Caki2 (cell line): ENCODE results near the gene CCDC63. TPM values are rescaled to one million over a fixed set of nuclear protein-coding genes. Genes with fewer than 3 reads are reported as not detected.
"Not testable (repeated sequence)": the region's sequence is repeated elsewhere in the genome, so short reads cannot be mapped to it uniquely, and the experiment has no call there.

Experiments used
- DNase-seq: peaks from one replicate; pipeline ENCODE4 v3.0.0-alpha.2; 2015; ENCODE audit warnings: low read depth
- in situ Hi-C: cut with HindIII; loops from 2 replicates; pipeline ENCODE4 v1.10.0; 2016; ENCODE audit warnings: low sequenced_read_pairs, low pct_unique_long_range_greater_than_20kb, mixed read lengths
- total RNA-seq: library from RNA; depleted of rRNA; stranded (reverse); fragments of >200 nt; shearing (Covaris generic); gene quantifications from 2 replicates; pipeline ENCODE4 v1.2.3, GENCODE V29; 2014; ENCODE audit warnings: low replicate concordance; rRNA removed

The CCDC63 gene
- total RNA-seq, 1 experiment from 2014 or later: not detected

DNA sequence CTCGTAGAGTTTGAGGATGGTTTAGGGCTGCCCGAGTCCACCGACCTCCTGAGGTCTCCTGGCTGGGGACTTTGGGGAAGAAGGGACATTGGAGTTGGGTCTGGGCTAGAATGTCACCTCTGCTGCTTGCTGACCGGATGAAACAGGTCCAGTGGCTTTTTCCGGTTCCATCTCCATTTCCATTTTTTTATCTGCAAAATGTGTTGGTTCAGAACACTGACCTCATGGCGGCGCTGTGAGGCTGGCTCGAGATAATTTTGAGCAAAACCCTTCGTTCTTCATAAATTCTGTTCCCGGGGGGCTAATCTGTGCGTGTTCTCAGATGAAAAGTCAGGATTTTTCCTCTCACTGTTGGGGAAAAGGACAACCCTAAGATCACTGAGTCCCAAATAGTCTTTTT, 85.3 kb downstream of the CCDC63 start:
- no peak for DNase-seq
- in situ Hi-C loops: no loop called here

DNA sequence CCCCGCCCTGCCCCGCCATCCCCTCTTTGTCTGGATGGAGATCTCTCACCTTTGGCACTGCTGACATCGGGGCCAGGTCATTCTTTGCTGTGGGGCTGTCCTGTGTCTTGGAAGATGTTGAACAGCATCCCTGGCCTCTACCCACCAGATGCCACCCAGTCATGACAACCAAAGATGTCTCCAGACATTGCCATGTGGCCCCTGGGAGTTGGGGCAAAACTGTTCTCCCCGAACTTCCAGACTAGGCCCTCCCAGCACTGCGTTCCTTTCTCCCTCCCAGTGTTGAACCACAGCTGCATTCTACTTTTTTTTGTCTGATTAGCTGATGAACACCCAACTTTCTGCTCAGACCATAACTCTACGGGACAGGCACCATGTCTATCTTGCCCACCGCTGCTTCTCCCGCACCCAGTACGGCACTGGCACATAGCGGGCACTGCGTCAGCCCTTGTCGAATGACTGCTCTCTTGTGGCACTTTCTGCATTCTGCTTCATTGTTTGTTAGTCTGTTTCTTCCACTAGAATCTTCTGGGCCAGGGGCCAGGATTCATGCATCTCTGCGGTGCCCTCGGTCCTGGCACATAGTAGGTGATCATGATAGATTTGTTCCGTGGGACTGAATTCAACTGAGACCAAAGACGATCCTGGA, 86.7 kb downstream of the CCDC63 start:
- no peak for DNase-seq
- in situ Hi-C loops: no loop called here

DNA sequence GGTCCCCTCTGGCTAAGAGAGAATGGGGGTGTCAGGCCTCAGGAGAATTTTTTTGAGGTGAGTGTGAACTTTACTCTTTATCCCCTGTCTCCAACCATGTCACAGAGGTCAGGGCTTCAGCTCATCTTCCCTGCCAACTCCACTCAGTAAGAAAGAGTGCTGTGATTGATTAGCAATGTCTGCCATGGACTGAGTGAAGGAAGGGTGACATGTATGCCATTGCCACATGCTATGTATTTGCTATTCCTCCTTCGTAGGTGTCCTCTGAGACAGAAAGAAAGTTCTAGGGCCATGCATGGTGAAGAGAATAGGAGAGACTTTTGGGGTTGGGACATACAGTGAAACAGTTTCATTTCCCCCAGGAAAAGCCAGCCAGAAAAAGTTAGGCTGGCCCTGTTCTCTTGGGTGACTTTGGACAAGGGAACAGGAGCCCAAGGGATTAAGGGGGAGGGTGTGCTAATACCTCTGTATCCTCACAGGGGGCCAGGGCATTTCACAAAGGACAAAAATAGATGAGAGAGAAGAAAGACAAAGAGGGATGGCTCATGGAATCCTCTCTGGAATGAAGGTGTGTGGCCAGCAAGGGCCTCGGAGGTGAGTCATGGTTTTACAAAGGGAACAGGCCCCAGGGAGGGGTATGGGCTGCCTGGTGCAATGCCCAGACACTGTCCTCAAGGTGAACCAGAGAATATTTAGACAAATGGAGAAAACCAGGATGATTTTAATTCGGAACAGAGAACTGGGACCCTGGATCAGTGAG, 87.5 kb downstream of the CCDC63 start:
- in situ Hi-C loops: no loop called here
- no peak for DNase-seq

DNA sequence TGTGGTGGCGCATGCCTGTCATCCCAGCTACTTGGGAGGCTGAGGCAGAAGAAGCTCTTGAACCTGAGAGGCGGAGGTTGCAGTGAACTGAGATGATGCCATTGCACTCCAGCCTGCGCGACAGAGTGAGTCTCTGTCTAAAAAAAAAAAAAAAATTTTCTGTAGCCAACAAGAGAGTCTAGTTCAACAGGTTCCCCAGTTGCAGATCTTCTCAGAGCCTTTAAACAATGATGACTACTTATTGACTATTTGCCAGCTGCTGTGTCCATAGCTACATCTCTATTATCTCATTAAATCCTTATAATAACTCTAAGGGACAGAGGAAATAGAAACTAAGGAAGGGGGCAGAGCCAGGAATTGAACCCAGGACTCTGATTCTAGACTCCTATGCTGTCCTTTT, 88.8 kb downstream of the CCDC63 start:
- DNase-seq: no peak
- in situ Hi-C loops: no loop called here

DNA sequence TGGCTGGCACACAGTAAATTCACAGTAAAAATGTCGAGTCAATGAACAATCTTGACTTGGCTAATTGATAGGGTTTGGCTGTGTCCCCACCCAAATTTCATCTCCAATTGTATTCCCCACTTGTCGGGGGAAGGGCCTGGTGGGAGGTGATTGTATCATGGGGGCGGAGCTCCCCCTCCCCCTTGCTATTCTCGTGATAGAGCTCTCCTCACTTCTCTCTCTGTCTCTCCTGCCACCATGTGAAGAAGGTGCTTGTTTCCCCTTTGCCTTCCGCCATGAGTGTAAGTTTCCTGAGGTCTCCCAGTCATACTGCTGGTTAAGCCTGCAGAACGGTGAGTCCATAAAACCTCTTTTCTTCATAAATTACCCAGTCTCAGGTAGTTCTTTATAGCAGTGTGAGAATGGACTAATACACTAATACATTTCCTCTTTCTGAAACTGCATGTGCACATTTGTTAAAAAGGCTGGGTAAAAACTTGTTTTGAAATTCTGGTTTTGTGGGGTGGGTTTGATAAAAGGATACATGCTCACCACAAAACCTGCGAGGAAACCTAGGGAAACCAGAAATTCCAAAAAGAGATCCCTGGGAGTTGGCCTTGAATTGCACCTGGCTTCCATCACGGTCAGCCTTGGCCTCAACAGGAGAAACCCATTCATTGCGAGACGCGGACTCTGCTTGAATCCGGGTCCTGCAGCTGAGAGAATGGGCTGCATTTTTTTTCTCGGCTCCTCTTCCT, 89.7 kb downstream of the CCDC63 start:
- no peak for DNase-seq
- in situ Hi-C loops: no loop called here

DNA sequence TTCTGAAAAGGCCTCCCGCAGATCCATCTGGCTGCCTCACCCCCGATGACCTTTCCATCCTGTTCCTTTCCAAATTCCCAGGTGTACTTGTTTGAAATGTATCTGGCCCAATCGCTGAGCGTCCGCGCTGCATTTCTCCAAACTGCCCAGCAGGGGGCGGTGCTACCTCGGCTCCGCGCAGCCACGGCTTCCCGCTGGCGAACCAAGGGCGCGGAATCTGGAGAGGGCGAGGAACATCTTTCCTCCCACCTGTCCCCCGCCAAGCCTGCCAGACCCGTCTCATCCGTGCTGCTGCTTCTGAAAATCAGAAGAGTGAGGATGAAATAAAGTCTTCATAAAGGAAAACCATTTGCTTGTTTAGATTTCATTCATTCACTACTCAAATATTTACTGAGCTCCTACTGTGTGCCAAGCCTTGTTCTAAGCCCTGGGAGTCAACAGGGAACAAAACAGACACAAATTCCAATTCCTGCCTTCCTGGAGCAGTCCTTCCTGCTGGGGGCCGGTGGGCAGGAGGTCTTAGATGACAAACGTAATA, 90.4 kb downstream of the CCDC63 start:
- in situ Hi-C loops: no loop called here
- peak; percentile 5 for DNase-seq

DNA sequence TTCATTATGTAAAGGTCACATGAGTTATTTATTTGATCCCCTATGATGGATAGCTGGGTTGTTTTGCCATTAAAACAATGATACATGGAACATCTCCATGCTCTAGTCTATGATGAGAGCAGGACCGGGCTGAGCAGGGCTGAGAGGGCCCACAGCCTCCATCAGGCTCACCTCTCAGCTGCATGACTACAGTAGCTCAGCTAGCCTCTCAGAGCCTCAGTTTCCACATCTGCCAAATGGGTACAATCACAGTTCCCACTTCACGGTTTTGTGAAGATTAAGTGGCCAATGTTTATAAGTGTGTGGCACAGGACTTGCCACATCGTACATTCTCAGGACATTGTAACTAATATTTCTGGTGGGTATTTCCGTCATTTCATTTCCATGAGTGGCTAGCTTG, 93.5 kb downstream of the CCDC63 start:
- no peak for DNase-seq
- in situ Hi-C loops: no loop called here

DNA sequence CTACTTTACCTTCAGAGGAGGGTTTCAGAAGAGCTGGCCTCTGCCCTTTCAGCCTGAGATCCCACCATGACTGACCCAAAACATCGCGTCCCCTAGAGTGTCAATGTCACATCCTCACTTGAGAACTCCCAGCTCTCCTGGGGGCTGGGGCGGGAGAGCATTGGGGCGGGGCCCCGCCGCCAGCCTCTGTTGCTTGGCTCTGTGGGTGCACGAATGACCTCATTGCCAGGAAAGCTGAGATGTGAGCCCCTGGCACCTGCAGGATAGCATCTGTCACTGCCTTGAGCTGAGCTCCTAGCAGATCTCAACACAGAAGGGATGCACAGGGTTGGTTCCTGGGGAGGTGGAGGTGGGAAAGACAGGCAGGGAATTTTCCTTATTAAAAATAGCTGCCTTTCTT, 94.1 kb downstream of the CCDC63 start:
- in situ Hi-C loops: no loop called here
- DNase-seq: no peak

DNA sequence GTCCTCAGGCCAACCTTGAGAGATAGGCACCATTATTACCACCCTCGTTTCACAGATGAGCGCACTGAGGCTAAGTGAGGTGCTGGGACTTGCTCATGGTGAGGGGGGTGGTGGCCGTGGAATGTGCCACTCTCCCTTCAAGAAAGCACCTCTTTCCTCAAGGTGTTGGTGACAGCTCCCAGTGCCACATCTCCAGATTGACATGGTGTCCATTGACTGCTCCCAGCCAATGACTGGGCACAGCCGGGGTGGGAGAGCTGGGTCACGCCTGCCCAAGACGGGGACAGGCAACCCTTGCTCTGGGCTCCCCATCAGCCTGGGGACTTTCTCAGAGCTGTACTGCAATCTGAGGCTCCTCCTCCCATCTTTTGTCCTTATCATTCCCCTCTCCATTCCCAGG, 94.6 kb downstream of the CCDC63 start:
- DNase-seq: no peak
- in situ Hi-C loops: no loop called here

DNA sequence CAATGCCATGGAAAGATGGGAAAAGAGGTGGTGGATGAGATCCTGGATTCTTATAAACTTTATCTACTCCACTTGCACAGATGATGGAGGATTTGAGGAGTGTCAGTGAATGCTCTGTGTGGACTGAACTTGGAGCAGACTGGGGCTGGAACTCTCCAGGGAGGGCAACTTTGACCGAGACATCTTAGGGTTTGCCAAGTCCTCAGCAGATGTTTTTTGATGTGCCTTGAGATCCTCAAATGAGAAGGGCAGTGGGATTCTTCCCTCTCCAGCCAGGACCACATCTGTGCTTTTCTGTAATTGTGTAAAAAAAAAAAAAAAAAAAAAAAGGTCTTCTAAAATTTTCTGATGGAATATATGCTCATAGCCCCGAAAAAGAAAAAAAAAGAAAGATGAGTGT, 96.6 kb downstream of the CCDC63 start:
- no peak for DNase-seq
- in situ Hi-C loops: no loop called here

DNA sequence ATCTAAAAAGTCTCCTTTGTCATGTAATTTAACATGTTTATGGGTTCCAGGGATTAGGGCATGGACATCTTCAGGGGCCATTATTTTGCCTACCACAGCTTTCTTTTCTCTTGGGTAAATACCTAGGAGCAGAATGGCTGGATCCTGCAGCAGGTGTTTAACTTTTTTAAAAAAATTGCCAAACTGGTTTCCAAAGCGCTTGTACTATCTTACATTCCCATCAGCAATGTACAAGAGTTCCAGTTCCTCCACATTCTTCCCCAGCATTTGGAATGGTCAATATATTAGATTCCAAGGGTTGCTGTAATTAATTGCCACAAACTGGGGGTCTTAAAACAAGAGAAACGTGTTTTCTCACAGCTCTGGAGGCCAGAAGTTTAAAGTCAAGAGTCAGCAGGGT, 101.3 kb downstream of the CCDC63 start:
- DNase-seq: no peak
- in situ Hi-C loops: no loop called here

DNA sequence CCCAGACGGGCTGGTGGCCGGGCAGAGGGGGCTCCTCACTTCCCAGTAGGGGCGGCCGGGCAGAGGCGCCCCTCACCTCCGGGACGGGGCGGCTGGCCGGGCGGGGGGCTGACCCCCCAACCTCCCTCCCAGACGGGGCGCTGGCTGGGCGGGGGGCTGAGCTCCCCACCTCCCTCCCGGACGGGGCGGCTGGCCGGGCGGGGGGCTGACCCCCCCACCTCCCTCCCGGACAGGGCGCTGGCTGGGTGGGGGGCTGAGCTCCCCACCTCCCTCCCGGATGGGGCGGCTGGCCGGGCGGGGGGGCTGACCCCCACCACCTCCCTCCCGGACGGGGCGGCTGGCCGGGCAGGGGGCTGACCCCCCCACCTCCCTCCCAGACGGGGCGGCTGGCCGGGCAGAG, 103.7 kb downstream of the CCDC63 start:
- DNase-seq: not testable (repeated sequence)

DNA sequence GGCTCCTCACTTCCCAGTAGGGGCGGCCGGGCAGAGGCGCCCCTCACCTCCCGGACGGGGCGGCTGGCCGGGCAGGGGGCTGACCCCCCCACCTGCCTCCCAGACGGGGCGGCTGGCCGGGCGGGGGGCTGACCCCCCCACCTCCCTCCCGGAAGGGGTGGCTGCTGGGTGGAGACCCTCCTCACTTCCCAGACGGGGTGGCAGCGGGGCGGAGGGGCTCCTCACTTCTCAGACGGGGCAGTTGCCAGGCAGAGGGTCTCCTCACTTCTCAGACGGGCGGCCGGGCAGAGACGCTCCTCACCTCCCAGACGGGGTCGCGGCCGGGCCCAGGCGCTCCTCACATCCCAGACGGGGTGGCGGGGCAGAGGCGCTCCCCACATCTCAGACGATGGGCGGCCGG, 104.1 kb downstream of the CCDC63 start:
- in situ Hi-C loops, DNase-seq: not testable (repeated sequence)

More for the DNA sequence above, 103.7 kb downstream of the CCDC63 start:
- in situ Hi-C loops: not testable (repeated sequence)

Other genes with a start within 250 kb of the CCDC63 start
- gene TCTN1, start 232.9 kb upstream of the CCDC63 start, total RNA-seq: 22.3 and 51.3 TPM in 2 replicates
- not detected in 2 replicates for gene HVCN1, start 157.9 kb upstream of the CCDC63 start, total RNA-seq
- gene PPP1CC, start 104.1 kb upstream of the CCDC63 start, total RNA-seq: 44.9 and 45.7 TPM in 2 replicates
- gene MYL2, start 73.6 kb downstream of the CCDC63 start, total RNA-seq: not detected in 2 replicates
- gene CUX2, start 187.2 kb downstream of the CCDC63 start, total RNA-seq: not detected in 2 replicates